Measurements from ENCODE around the gene SOHLH1.
A peak's percentile ranks its signal among the peaks of the same experiment; 100 is the strongest.

SOHLH1 gene

DNA sequence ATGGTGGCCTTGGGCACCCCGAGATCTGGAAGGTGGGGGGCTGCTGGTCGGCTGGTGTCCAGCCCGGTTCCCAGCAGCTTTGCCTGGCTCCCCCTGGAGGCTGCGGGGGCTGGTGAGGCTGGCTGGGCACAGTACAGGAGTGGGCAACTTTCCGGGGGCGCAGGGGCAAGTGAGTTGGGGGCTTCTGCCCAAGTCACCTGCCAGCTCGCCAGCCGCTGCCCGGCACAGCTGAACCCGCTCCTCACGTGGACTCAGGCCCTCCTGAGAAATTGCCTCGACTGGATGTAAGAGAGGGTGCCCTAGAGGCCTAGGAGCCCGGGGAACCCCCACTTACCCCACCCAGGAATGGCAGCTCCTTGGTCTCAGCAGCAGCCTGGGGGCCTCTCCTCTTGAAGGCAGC, 18.1 kb upstream of the SOHLH1 start:
- H3K4me3 Mint-ChIP-seq, result no peak overlapping the region
- H3K27ac Mint-ChIP-seq, result no peak overlapping the region
- H3K4me1 Mint-ChIP-seq (ENCODE audit: low read depth), result no peaks in the 10 kb centered on the region
- H3K27me3 Mint-ChIP-seq, result peaks cover 47% of the 10 kb centered on the region
- no peaks in the 10 kb centered on the region for H3K36me3 Mint-ChIP-seq (ENCODE audit: low read depth)
- no peak for DNase-seq
- H3K9me3 Mint-ChIP-seq, result no peaks in the 10 kb centered on the region

DNA sequence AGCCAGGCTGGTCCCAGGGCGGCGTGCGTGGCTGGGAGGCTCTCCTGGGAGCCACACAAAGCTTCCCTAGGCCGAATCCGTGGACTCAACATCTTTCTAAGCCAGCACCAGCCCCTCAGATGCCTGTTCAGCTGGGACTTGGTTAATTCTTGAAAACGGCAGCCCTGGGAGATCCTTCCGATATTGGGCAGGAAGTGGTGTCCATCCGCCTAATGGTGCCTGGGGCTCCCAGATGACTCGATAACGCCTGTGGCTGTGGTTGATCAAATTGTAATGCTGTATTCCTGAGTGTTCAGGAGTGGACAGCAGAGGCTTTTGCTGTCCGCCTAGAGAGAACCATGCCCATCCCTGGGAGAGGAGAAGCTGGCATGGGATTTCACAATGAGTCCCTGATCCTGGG, 16.8 kb upstream of the SOHLH1 start:
- no peaks in the 10 kb centered on the region for H3K4me1 Mint-ChIP-seq (ENCODE audit: low read depth)
- H3K27ac Mint-ChIP-seq, result no peak overlapping the region
- no peak for DNase-seq
- peaks cover 51% of the 10 kb centered on the region for H3K27me3 Mint-ChIP-seq
- H3K9me3 Mint-ChIP-seq, result no peaks in the 10 kb centered on the region
- no peaks in the 10 kb centered on the region for H3K36me3 Mint-ChIP-seq (ENCODE audit: low read depth)
- no peak overlapping the region for H3K4me3 Mint-ChIP-seq

DNA sequence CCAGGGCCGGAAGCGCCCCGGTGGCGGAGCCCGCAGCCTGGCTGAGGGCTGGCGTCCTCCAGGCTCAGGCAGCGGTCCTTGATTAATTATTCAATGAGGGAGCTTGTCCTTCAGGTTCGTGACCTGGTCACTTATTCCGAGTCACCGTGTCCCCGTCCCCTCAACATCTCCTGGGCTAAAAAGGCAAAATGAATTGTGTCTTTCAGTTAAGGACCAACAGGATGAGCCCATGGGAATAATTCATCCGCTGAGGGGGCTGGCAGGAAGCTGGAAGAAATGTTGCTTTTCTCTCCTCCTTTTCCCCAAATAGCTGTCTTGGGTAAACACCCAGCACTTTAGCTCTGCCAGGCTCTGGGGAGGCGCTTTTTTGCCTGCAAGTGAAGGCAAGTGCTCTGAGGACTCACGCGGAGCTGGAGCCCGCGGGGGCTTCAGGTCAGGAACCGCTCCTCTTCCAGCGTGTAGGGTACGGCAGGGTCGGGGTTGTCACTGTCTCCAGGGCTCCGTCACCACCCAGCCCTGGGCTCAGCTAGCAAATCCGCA, 15.8 kb upstream of the SOHLH1 start:
- H3K4me1 Mint-ChIP-seq (ENCODE audit: low read depth), result no peaks in the 10 kb centered on the region

DNA sequence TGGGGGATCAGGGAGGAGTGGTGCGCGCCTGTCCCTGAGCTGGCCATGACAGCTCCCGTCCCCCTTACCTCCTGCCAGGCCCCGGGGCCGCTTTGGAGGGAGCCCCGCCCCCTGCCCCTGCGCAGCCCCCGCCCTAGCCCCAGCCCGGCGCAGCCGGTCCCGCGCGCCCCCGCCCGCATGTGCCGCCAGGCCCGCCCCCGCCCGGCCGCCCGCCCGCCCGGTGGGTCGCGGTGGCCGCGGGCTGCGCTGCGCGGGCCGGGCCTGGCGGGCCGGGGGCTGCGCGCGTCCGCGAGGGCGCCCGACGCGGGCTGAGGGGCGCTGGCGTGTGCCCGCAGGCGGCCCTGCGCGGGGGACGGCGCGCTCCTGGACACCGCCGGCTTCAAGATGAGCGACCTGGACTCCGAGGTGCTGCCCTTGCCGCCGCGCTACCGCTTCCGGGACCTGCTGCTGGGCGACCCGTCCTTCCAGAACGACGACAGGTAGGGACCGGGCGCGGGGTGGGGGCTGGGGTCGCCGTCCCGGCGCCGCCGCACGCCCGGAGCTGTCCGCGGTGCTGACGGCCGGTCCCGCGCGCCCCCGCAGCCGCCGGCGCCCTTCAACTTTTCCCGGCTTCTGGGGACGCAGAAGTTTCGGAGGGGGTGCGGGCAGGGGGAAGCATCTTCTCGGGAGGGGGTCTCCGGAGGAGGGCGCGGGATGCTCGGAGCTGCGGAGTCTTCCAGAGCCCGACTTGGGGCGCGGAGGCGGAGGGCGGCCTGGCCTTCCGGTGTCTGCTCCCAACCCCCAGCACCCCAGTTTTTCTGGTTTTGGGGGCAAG, 15.2 kb upstream of the SOHLH1 start:
- Mint-ChIP-seq H3K36me3 (ENCODE audit: low read depth) (no peaks in the 10 kb centered on the region), H3K4me1 (ENCODE audit: low read depth) (no peaks in the 10 kb centered on the region), H3K27me3 (peaks cover 51% of the 10 kb centered on the region), H3K4me3 (no peak overlapping the region), H3K27ac (no peak overlapping the region), H3K9me3 (no peaks in the 10 kb centered on the region)
- no peak for DNase-seq

More for the DNA sequence above, 15.8 kb upstream of the SOHLH1 start:
- Mint-ChIP-seq H3K27ac (no peak overlapping the region), H3K4me3 (no peak overlapping the region), H3K27me3 (peaks cover 51% of the 10 kb centered on the region), H3K9me3 (no peaks in the 10 kb centered on the region), H3K36me3 (ENCODE audit: low read depth) (no peaks in the 10 kb centered on the region)
- no peak for DNase-seq

- H3K27ac Mint-ChIP-seq, result no peak overlapping the region
- no peaks in the 10 kb centered on the region for H3K9me3 Mint-ChIP-seq
- H3K27me3 Mint-ChIP-seq, result peaks cover 44% of the 10 kb centered on the region
- no peak for DNase-seq
- H3K4me3 Mint-ChIP-seq, result no peak overlapping the region
- H3K36me3 Mint-ChIP-seq (ENCODE audit: low read depth), result no peaks in the 10 kb centered on the region
- H3K4me1 Mint-ChIP-seq (ENCODE audit: low read depth), result no peaks in the 10 kb centered on the region
Measured at GRCh38 chr9:135712613-135713295, 13.5 kb upstream of the SOHLH1 start.

DNA sequence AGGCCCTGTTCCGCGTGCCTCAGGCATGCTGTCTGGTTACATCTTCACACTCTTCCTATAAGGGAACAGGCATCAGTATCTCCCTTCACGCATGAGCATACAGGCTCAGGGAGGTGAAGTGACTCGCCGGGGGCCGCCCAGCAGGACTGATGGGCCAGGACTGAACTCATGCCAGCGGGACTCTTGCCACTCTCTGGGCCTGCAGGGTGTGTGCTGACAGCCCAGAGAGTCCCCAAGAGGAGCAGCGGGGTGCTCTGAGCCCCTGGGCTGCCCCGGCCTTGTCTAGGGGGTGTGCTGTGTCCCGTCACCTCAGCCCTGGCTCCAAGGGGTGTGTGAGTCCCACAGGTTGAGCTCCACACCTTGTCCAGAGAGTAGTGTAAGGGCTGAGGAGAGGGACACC, 12.6 kb upstream of the SOHLH1 start:
- Mint-ChIP-seq H3K36me3 (ENCODE audit: low read depth) (no peaks in the 10 kb centered on the region), H3K9me3 (no peaks in the 10 kb centered on the region), H3K27ac (no peak overlapping the region), H3K4me1 (ENCODE audit: low read depth) (no peaks in the 10 kb centered on the region), H3K4me3 (no peak overlapping the region), H3K27me3 (peaks cover 39% of the 10 kb centered on the region)
- no peak for DNase-seq

DNA sequence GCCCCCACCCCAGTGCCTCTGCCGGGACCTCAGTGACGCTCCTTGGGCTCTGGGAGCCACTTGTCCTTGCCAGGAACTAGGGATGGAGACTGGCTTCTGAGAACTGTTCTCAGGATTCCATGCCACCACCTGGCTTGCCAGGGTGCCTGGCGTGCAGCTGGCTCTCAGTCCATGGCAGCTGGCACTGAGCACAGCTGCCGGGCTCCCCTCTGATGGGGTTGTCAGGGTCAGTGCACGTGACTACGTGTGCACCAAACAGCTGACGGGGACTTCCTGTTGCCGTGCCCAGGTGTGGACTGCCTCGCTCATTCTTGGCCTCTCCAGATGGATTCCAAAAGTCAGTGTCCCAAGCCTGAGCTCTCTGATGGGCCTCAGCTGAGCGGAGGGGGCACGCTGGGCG, 12.1 kb upstream of the SOHLH1 start:
- Mint-ChIP-seq H3K27me3 (peaks cover 34% of the 10 kb centered on the region), H3K36me3 (ENCODE audit: low read depth) (no peaks in the 10 kb centered on the region), H3K9me3 (no peaks in the 10 kb centered on the region), H3K27ac (no peak overlapping the region), H3K4me1 (ENCODE audit: low read depth) (no peaks in the 10 kb centered on the region), H3K4me3 (no peak overlapping the region)
- no peak for DNase-seq

GRCh38 chr9:135708164-135708563, 8.9 kb upstream of the SOHLH1 start:
- Mint-ChIP-seq H3K27me3 (peaks cover 19% of the 10 kb centered on the region), H3K4me3 (no peak overlapping the region), H3K27ac (no peak overlapping the region), H3K36me3 (ENCODE audit: low read depth) (no peaks in the 10 kb centered on the region), H3K4me1 (ENCODE audit: low read depth) (no peaks in the 10 kb centered on the region), H3K9me3 (no peaks in the 10 kb centered on the region)
- no peak for DNase-seq

DNA sequence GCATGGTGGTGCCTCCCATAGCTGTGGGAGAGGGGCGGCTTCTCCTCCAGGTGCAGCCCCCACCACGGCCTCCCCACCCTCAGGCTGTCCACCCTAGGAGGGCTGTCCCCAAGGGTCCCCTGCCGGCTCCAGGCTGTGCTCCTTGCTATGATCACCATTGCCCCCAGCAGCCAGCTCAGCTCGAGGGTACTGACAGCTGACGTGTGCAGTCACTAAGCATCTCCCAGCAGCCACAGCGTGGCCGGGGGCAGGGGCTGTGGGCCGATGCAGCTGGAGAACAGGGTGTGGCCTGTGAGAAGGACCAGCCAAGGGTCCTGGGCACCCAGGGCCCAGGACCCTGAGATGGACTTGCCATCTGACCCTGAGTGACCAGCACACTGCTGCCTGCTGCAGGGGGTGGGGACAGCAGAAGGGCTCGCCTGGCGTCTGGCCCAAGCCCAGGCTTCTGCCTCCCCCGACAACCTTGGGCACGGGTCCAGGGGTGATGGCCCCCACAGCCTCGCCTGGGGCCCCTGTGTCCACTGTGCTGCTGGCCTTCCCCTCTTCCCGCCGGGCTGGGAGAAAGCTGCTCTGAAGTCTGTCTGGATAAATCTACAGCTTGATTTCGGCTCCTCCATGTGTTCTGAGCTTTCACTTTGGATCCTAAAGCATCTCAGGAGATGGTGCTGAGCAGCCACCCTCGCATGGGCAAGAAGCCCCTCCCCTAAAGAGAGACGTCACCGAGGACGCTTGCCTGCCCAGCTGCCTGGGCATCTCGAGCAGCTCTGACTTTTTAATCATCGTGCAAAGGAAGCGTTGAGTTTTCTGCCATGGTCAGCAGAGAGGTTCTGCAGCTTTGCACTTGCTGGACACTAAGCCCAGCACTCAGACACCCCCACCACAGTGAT, 8.2 kb upstream of the SOHLH1 start:
- DNase-seq, result no peak
- no peaks in the 10 kb centered on the region for H3K4me1 Mint-ChIP-seq (ENCODE audit: low read depth)
- H3K9me3 Mint-ChIP-seq, result no peaks in the 10 kb centered on the region
- H3K36me3 Mint-ChIP-seq (ENCODE audit: low read depth), result no peaks in the 10 kb centered on the region
- H3K4me3 Mint-ChIP-seq, result no peak overlapping the region
- H3K27ac Mint-ChIP-seq, result no peak overlapping the region
- H3K27me3 Mint-ChIP-seq, result peaks cover 21% of the 10 kb centered on the region

- Mint-ChIP-seq H3K27ac (no peak overlapping the region), H3K4me3 (no peak overlapping the region), H3K36me3 (ENCODE audit: low read depth) (no peaks in the 10 kb centered on the region), H3K27me3 (peaks cover 15% of the 10 kb centered on the region), H3K4me1 (ENCODE audit: low read depth) (no peaks in the 10 kb centered on the region), H3K9me3 (no peaks in the 10 kb centered on the region)
- DNase-seq, result no peak
Measured at GRCh38 chr9:135706288-135706687, 7.0 kb upstream of the SOHLH1 start.

DNA sequence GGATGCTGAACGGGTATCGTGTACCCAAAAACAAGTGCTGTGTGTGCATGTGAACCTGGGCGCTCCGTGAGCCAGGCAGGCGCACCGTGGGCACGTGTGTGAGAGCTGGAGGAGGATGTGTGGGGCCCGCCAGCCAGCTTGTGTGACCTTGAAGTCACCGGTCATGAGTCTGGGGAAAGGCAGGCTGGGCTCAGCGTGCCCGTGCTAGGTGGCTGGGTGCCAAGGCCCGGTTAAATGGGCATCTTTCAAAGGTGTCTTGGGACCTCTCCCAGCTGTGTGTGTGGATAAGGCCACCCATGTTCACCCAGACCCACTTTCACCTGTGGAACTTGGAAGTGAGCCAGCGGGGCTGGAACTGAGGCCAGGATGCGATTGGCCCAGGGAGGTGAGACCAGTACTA, 6.1 kb upstream of the SOHLH1 start:
- H3K36me3 Mint-ChIP-seq (ENCODE audit: low read depth), result no peaks in the 10 kb centered on the region
- H3K27ac Mint-ChIP-seq, result no peak overlapping the region
- peaks cover 15% of the 10 kb centered on the region for H3K27me3 Mint-ChIP-seq
- no peaks in the 10 kb centered on the region for H3K9me3 Mint-ChIP-seq
- H3K4me3 Mint-ChIP-seq, result no peak overlapping the region
- no peak for DNase-seq
- H3K4me1 Mint-ChIP-seq (ENCODE audit: low read depth), result no peaks in the 10 kb centered on the region

GRCh38 chr9:135704483-135704882, 5.2 kb upstream of the SOHLH1 start:
- peaks cover 15% of the 10 kb centered on the region for H3K27me3 Mint-ChIP-seq
- no peaks in the 10 kb centered on the region for H3K4me1 Mint-ChIP-seq (ENCODE audit: low read depth)
- no peak overlapping the region for H3K27ac Mint-ChIP-seq
- H3K9me3 Mint-ChIP-seq, result no peaks in the 10 kb centered on the region
- DNase-seq, result no peak
- H3K4me3 Mint-ChIP-seq, result no peak overlapping the region
- no peaks in the 10 kb centered on the region for H3K36me3 Mint-ChIP-seq (ENCODE audit: low read depth)

DNA sequence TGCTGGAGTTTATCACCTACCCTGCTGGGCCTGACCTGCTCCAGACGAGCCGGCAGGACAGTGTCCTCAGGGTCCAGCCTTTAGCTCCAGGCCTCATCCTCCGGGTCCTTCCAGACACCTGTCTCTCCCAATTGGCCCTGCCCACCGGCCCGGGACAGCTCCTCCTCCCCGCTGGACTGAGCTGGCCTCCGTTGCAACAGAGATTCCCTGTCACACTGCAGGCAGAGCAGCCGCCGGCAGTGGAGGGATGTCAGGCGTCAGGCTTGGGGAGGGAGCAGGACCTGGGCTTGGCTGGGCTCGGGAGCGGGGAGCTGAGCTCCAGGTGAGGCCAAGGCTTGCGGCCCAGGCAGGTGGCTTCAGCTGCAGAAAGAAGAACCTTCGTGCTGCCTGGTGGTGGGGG, 4.4 kb upstream of the SOHLH1 start:
- no peak for DNase-seq
- Mint-ChIP-seq H3K9me3 (no peaks in the 10 kb centered on the region), H3K27me3 (peaks cover 15% of the 10 kb centered on the region), H3K4me3 (no peak overlapping the region), H3K27ac (no peak overlapping the region), H3K4me1 (ENCODE audit: low read depth) (no peaks in the 10 kb centered on the region), H3K36me3 (ENCODE audit: low read depth) (no peaks in the 10 kb centered on the region)

- Mint-ChIP-seq H3K4me1 (ENCODE audit: low read depth) (no peaks in the 10 kb centered on the region), H3K4me3 (no peak within 1 kb of the TSS), H3K27ac (no peak within 1 kb of the TSS), H3K27me3 (peaks cover 15% of the 10 kb centered on the region), H3K36me3 (ENCODE audit: low read depth) (no peaks in the 10 kb centered on the region), H3K9me3 (no peaks in the 10 kb centered on the region)
- peak; percentile 75 for DNase-seq
Measured at GRCh38 chr9:135701959-135702721, 2.9 kb upstream of the SOHLH1 start, which contains the start of gene KCNT1. Gene KCNT1 (plus strand): TSS chr9:135702185. CDS start chr9:135702259, 74 bp downstream.
